Stimulated activated CD4-positive, alpha-beta T cell treated with anti-CD3 and anti-CD28 coated beads, TNF-alpha, amount 100 ng/mL, for 1 hour (primary cell): ENCODE results near the gene RNF10.
"Not testable (repeated sequence)": the region's sequence is repeated elsewhere in the genome, so short reads cannot be mapped to it uniquely, and the experiment has no call there.

Source experiments
- DNase-seq, 3 donors: peaks; one replicate each; pipeline ENCODE4 v3.0.0-alpha.2; 2020; ENCODE audit warnings: low read depth in 3 of 3, low spot score in 1 of 3

RNF10 gene

DNA sequence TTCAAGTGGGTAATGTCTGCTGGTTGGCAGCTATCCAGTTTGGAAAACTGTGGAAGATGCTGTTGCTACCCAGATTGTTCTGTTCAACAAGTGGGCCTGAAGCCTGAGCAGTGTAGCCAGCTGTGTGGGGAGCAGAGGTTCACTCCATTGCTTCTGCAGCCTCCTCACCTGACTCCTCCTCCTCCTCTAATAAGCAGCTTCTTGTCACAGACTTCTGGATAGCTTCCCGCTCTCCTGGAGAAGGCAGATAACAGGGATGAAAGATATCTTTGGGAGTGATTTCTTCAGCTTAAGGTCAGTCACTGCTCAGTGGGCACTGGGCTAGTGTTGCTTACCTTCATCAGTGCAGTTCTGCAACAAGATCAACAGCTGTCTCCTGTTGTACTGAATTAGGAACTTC lies 45.0 kb downstream of the RNF10 start:
- DNase-seq, result no peak

DNA sequence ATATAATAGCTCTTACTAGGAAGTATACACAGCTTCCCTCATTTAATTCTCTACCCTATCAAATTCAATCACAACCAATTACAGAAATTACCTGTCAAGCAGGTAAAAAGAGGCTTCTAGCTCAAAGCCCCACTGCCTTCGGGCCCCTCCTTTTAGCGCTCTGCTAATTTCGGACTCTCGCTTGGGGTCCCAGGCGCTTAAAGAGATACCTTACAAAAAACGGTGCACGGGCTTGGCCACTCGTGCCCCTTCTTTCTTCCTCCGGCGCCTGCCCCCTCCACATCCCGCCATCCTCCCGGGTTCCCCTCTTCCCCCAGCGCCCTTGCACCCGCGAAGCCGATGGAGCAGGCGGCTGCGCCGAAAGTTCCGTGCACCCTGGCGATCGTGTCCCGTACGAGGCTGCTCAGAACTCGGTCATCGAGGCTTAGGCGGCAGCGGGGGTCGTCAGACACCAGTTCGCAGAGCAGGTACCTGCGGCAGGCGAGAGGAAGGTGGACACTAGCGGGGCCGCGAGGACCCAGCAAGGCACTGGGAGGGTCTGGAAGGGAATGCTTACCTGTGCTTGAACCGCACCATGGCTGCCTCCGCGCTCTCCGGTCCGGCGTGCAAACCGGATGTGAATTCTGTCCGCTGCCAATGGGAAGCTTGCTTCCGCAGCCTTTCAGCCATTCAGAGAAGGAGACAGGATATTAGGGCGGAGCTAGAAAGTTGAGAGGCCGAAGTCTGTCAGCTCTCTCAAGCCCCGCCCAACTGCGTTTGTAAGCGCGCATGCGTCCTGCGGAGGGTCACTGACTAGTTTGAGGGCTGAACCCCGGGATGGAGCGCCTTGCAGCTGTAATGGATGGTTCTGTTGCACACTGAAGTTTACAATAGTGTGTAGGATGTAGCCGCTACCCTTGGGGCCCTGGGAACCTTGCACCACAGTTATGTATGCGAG lies 46.9 kb downstream of the RNF10 start, which contains the start of gene POP5:
TSS of gene POP5 (minus strand) at position 616 of the 937 bp plus-strand sequence. CDS start at position 576, 40 bp downstream.
- peak; percentile 80 to 84 (median 81) for DNase-seq

DNA sequence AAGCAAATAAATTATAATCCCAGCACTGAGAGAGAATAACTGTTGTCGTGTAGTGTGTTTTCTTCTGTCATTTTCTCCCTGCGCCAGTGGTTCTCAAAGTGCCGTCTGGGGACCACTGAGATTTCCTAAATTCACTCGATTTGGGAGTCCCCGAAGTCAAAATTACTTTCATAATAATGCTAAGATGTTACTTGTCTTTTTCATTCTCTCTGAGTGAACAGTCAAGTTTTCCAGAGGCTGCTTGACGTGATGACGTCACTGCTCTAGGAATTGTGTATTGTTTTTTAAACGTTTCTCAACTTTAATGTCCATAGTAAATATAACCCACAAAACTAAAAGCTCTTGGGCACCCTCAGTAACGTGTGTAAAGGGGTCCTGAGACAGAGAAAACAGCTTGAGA lies 47.8 kb downstream of the RNF10 start:
- DNase-seq, result no peak

DNA sequence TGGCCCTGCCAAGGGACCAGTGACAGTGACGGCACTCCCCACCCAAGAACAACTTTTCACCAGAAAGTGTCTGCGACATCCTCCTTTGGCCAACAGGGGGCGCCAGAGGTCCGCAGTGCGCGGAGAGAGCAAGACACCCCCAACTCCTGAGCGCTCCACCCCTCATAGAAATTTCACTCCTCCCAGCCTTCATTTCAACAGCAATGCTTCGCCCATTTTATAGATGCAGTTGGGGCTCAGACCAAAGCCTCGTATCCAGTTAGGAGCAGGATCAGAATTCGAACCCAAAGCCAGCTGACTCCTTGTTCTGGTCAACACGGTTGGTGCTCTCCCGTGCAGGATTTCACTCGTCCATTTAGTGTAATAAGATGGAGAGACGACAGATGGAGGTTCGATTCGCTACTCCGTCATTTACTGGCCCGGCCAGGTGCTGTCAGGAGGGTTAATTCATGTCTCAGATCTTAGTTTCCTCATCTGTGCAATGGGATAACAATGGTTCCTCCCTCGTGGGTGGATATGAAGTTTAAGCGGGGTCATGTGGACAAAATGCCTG lies 49.4 kb downstream of the RNF10 start:
- peak; percentile 65 to 83 (median 67) for DNase-seq

DNA sequence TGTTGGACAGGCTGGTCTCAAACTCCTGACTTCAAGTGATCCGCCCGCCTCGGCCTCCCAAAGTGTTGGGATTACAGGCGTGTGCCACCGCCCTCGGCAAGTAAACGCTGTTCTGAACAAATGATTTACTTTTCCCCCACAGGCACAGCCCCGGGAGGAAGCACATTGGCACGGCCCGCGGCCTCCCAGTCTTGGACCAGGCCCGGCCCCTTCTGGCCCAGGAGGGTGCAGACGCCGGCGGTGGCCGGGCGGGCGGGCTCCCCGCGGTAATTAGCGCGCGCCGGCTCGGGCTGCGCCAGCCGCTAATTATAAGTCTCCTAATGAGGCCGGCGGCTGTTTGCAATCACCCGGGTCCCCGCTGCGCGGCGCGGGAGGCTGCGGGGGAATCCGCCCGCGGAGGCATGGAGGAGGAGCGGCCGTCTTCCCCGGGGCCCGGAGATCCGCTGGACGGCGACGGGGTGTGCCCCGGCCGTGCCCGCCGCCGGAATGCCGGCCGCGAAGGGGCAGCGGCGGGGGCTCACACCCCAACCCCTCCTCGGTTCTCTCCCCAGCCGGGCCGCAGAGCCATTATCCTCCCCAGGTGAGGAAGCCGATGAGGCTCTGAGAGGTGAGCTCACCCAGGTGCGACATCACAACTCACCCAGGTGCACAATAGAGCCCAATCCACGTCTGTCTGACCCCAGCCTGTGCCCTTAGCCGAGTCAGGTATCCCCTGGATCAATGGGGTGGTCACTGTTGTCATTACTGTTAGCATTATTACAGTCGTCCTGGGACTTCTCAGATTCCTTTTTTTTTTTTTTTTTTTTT lies 50.4 kb downstream of the RNF10 start:
- DNase-seq, result peak in 2 of 3 donors; percentile 5 to 41

DNA sequence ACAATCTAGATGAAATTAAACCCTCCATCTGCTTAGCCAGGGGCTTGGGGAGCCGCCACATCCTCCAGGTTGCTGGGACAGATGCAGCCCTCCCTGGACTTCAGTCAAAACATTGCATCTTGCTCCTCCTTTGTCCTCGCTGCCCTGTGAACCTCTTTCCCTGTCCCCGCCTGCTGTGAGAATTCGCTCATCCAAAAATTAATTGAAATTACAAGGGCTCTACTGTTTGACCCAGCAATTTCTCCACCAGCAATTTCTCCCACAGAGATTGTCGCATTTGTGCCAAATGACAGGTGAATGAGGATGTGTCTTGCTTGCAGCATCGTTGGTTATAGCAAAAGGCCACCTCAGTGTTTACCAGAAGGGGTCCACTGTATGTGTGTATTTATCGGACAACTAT lies 52.0 kb downstream of the RNF10 start:
- no peak for DNase-seq

DNA sequence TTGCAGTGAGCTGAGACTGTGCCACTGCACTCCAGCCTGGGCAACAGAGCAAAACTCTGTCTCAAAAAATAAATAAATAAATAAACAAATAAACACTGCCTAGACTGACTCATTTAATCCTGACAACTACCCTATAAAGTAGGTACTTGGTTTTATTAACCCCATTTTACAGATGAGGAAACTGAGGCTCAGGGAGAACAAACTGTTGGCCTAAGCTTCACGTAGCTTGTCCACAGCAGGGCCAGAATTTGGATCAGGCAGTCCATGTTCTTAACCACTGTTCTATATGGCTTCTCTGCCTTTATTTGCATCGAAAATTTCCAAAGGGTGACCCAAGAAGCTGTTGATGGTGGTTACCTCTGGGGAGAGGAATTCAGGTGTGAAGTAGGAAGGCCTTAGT lies 52.7 kb downstream of the RNF10 start:
- DNase-seq, result no peak

DNA sequence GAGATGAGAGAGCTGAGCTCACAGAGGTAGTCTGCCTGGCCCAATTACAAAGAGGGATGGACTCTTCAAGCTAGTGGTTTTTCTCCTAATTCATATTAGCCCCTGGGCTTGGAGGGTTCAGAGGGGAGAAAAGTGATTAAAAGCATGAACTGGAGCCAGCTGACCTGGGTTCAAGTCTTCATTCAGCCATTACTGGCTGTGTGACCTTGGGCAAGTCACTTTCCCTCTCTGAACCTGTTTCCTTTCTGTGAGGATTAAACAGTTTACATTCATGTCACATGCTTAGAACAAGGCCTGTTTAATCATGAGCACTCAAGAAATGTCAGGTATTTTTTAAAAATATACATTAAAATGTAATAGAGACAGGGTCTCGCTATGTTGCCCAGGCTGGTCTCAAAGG lies 54.2 kb downstream of the RNF10 start:
- no peak for DNase-seq

DNA sequence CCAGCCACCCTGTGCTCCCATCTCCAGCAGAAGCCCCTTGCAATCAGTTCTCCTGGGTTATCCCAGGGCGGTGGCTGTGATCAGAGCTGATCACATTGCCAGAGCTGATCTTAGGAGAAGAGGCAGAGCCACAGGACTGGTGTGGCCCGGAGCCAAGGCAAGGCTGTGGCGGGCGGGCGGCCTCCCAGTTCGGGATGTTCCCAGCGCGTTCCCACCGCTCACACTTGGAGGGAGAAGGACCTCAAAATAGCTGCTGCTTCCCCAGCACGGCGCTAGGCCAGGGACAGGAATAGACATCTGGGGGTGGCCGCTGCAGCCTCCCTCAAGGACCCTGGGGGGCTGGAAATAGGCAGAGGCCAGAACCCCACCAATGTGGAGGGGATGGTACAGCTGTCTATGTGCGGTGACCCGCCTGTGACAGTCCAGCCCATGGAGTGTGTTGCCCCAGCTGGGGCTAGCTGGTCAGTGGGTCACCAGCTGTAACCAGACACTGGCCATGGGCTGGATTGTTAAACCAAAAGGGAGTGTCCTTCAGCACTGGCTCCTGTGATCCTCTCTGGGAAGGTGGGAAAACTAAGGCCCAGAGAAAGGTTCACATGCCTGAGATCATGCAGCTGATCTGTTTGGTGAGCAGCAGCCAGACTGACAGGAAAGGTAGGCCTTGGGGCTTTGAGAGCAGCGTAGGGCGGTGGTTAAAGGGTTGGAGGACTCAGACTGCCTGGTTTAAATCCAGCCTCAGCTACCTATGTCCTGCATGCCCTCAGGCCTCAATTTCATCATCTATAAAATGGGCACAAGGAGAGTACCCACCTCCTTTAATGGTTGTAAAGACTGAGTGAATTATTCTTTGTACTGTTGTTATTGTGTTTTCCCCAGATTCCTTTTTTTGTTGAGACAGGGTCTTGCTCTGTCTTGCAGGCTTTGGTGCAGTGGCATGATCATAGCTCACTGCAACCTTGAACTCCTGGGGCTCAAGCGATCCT lies 55.1 kb downstream of the RNF10 start:
- DNase-seq, result no peak

DNA sequence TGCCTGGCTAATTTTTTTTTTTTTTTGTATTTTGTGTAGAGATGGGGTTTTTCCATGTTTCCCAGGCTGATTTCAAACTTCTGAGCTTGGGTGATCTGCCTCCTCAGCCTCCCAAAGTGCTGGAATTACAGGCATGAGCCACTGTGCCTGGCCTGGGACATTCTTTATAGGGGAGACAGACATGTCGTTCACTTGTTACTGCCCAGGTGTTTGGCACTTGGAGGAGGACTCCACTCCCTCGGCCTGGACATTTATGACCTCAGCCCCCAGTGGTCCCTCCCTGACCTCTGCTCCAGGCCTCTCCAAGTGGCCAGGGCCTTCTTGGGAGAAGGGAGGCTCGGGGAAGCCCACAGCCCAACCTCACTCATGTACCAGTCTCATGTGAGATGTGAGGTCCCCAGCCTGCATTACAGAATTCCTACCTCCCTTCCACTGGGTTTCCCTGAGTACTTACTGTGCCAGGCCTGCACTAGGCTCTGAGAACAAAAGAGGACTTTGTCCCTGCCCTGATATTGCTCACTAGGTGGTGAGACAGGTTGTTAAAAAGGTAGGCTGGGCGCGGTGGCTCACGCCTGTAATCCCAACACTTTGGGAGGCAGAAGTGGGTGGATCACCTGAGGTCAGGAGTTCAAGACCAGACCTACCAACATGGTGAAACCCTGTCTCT lies 56.7 kb downstream of the RNF10 start:
- no peak for DNase-seq

DNA sequence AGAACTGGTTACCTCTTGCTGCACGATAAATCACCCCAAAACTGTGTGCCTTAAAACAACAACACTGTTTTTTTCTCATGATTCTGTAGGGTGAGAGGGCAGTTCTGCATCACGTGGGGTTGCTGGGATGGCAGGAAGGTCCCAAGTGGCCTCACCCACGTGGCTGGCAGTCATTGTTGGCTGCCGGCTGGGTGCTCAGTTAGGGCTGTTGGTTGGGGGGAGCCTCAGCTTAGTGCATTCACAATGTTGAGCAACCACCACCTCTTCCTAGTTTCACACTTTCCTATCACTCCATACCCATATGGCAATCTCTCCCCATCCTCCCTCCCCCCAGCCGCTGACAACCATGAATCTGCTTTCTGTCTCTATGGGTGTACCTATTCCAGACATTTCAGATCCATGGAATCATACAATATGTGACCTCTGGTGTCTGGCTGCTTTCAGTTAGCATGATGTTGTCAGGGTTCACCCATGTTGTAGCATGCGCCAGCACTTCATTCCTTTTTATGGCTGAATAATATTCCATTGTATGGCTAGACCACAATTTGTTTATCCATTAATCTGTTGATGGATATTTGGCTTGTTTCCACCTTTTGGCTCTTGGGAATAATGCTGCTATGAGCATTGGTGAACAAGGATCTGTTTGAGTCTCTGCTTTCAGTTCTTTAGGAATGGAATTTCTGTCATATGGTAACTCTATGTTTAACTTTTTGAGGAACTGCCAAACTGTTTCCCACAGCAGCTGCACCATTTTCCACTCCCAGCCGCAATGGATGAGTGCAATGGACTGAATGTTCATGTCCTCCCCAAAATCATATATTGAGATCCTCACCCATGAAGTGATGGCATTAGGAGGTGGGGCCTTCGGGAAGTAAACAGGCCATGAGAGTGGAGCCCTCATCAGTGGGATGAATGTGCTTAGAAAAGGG lies 58.2 kb downstream of the RNF10 start:
- DNase-seq, result no peak

DNA sequence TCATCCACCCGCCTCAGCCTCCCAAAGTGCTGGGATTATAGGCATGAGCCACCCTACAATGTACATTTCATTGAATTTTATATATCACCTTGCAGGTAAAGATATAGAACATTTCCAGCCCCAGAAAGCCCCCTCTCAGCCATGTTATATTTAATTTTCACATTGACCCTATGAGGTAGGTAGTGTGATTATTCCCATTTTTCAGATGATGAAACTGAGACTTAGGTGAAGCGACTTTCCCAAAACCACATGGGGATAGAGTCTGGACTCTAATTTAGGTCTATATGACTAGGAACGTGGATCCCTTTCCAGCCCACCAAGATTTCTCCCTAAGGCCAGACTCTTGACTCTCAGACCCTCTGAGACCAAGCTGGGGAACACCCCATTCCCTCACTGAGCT lies 62.7 kb downstream of the RNF10 start:
- DNase-seq, result no peak

DNA sequence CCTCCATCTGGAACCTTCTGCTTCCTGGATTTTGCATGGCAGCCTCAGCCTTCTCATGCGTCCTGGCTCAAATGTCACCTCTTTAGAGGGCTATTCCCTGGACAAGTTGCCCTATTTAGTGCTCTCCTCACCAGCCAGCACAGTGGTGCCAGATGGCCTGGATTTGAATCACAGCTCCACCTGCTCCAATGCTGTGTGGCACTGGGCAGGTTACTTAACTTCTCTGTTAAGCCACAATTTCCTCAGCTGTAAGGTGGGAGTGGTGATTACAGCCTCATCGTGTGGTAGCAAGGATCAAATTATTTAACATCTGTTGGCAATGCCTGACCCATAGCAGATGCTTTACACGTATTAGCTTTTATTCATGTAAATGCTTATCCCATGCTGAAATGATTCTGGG lies 63.7 kb downstream of the RNF10 start:
- DNase-seq, result no peak

DNA sequence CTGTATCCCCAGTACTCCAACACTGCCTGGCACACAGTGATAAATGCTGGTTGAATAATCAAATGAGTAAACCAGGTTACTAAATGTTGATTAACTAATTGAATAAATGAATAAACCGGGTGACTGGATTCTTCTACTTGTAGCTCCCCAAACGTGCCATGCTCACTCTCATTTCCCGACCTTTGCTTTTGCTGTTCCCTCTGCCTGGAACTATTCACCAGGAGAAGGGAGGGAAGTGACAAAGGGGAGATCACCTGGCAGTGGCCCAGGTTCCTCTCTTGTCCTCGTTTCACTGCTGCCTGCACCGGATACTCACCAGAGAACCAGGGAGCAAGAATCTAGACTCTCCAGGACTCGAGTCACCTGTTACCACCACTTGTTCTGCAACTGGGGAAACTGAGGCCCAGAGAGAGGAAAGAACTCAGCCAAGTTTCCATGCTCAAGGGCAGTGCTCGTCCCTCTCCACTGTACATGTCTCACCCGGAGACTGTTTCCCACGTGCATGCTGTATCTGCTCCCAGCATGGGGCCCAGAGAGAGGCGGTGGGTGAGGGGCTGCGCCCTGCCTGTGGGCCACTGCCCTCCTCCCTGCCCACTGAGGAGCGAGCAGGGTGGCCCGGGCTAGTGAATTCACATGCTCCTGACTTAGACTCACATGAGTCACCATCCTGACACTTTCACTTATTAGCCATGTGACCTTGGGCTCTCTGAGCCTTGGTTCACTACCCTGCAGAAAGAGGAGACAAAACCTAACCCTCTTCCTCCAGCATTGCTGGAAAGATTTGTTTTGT lies 64.7 kb downstream of the RNF10 start:
- no peak for DNase-seq

DNA sequence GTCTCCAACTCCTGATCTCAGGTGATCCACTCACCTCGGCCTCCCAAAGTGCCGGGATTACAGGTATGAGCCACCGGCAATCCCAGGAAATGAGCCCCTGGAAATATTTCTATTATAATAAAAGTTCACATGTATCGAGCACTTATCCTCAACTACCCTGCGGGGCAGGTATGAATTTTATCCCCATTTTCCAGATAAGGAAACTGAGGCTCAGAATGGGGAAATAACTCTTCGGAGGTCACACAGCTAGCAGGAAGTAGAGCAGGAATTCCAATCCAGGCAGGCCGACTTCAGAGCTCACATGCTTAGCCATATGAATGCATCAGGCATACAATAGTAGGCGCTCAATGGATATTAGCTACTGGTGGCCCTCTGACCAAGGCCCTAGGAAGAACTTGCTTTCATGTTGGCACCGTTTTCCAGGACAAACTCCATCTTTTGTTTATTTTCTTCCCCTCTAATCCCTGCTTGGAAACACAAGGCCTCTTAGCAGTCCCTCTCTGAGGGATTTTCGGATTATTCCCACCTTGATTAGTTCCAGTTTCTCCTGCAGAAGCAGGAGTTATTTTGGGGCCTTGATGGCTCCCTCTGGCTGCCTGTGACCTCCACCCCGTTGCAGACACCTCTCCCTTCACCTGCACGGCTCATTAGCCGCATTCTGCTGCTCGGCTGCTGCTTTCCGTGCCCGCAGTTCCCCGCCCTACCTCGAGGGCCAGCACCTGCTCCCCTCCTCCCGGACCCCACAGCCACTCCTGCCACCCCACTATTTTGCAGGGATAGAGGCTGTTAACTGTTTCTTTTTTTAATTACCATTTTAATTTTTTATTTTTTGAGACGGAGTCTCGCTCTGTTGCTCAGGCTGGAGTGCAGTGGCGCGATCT lies 65.8 kb downstream of the RNF10 start:
- no peak for DNase-seq

DNA sequence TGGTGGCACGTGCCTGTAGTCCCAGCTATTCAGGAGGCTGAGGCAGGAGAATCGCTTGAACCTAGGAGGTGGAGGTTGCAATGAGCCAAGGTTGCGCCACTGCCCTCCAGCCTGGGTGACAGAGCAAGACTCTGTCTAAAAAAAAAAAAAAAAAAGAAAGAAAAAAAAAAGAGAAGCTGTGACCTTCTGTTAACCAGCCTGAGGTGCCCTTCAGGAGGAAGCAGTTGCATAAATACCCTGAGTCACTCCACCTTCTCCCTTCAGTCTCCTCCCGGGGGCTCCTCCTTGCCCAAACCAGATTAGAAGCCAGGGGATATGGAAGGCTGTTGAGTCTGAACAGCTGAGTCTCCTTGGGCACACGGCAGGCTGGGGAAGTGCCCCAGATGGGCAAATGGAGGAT lies 68.3 kb downstream of the RNF10 start:
- DNase-seq, result not testable (repeated sequence)

DNA sequence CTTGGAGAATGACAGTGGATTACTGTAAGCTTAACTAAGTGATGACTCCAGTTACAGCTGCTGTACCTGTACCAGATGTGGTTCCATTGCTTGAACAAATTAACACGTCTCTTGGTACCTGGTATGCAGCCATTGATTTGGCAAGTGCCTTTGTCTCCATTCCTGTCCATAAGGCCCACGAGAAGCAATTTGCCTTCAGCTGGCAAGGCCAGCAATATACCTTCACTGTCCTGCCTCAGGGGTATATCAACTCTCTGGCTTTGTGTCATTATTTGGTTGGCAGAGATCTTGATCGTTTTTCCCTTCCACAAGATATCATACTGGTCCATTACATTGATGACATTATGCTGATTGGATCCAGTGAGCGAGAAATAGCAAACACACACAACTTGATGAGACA lies 76.4 kb downstream of the RNF10 start:
- DNase-seq, result no peak
